Measurements from ENCODE around the gene DNAJC5G. TPM values are rescaled to one million over a fixed set of nuclear protein-coding genes. Genes with fewer than 3 reads are reported as not detected.
A peak's percentile ranks its signal among the peaks of the same experiment; 100 is the strongest.

DNAJC5G gene
- total RNA-seq, 1 donor from 2014 or later, result not detected

GRCh38 chr2:27247893-27248292 is 27.3 kb upstream of the DNAJC5G start:
- no peak for TF ChIP-seq CTCF (IDR thresholded peaks at IDR 0.05)
- H3K4me3 ChIP-seq, result no peak overlapping the region
- H3K4me1 ChIP-seq, result peaks cover 0 to 10% of the 10 kb centered on the region in 2 donors
- intact Hi-C loops (cut with DNase I), result no loop called here
- no peak for DNase-seq (ENCODE audit: low spot score in 2 of 2)
- H3K9me3 ChIP-seq, result no peaks in the 10 kb centered on the region
- no peak overlapping the region for H3K27ac ChIP-seq
- no peaks in the 10 kb centered on the region for H3K27me3 ChIP-seq
- H3K36me3 ChIP-seq, result peaks cover 10 to 14% of the 10 kb centered on the region in 2 donors

GRCh38 chr2:27249159-27249890 is 25.9 kb upstream of the DNAJC5G start:
- Histone ChIP-seq H3K27me3 (no peaks in the 10 kb centered on the region), H3K36me3 (peaks cover 0 to under 1% of the 10 kb centered on the region in 2 donors), H3K27ac (peak overlapping the region; percentile 18 to 48), H3K9me3 (no peaks in the 10 kb centered on the region), H3K4me1 (peaks cover 0 to 10% of the 10 kb centered on the region in 2 donors), H3K4me3 (no peak overlapping the region)
- no peak for DNase-seq (ENCODE audit: low spot score in 2 of 2)
- no peak for TF ChIP-seq CTCF (IDR thresholded peaks at IDR 0.05)
- intact Hi-C loops (cut with DNase I), result no loop called here

- peak in 1 of 2 donors; percentile 73 for DNase-seq (ENCODE audit: low spot score in 2 of 2)
- intact Hi-C loops (cut with DNase I), result no loop called here
- no peaks in the 10 kb centered on the region for H3K36me3 ChIP-seq
- peak overlapping the region in 1 of 2 donors; percentile 18 for H3K27ac ChIP-seq
- no peak overlapping the region for H3K4me3 ChIP-seq
- peak; percentile 38 to 55 (median 46) for TF ChIP-seq CTCF (IDR thresholded peaks at IDR 0.05)
- H3K4me1 ChIP-seq, result peaks cover 0 to 10% of the 10 kb centered on the region in 2 donors
- H3K9me3 ChIP-seq, result no peaks in the 10 kb centered on the region
- no peaks in the 10 kb centered on the region for H3K27me3 ChIP-seq
These were observed 25.2 kb upstream of the DNAJC5G start for GRCh38 chr2:27249891-27250651.

GRCh38 chr2:27250652-27251379 is 24.4 kb upstream of the DNAJC5G start:
- Histone ChIP-seq H3K4me1 (peaks cover under 1 to 14% of the 10 kb centered on the region in 2 donors), H3K27me3 (no peaks in the 10 kb centered on the region), H3K4me3 (no peak overlapping the region), H3K9me3 (no peaks in the 10 kb centered on the region), H3K36me3 (no peaks in the 10 kb centered on the region), H3K27ac (no peak overlapping the region)
- intact Hi-C loops (cut with DNase I), result no loop called here
- no peak for TF ChIP-seq CTCF (IDR thresholded peaks at IDR 0.05)
- DNase-seq (ENCODE audit: low spot score in 2 of 2), result no peak

GRCh38 chr2:27251766-27252165 is 23.5 kb upstream of the DNAJC5G start:
- intact Hi-C loops (cut with DNase I), result no loop called here
- H3K27me3 ChIP-seq, result no peaks in the 10 kb centered on the region
- H3K27ac ChIP-seq, result no peak overlapping the region
- TF ChIP-seq CTCF (IDR thresholded peaks at IDR 0.05), result no peak
- H3K9me3 ChIP-seq, result no peaks in the 10 kb centered on the region
- no peaks in the 10 kb centered on the region for H3K36me3 ChIP-seq
- peaks cover 3 to 18% of the 10 kb centered on the region in 2 donors for H3K4me1 ChIP-seq
- no peak overlapping the region for H3K4me3 ChIP-seq
- DNase-seq (ENCODE audit: low spot score in 2 of 2), result no peak
